H9 (cell line): ENCODE measurements around the gene UNC5A. TPM values are rescaled to one million over a fixed set of nuclear protein-coding genes. Genes with fewer than 3 reads are reported as not detected.

Experiments used
- DNase-seq: peaks from one replicate; pipeline ENCODE4 v3.0.0-alpha.2; 2017
- H2AFZ ChIP-seq: one replicate; pipeline ENCODE4 v1.6.1; 2013; ENCODE audit warnings: mild to moderate bottlenecking, low read length, control low read depth, moderate library complexity
- H2AK5ac ChIP-seq: 2 replicates; pipeline ENCODE4 v1.6.1; 2013; ENCODE audit warnings: low read length, control low read depth, mixed read lengths; ENCODE audit not compliant: insufficient read length
- H2BK120ac ChIP-seq: one replicate; pipeline ENCODE4 v1.6.1; 2013; ENCODE audit warnings: low read depth, mild to moderate bottlenecking, low read length, control low read depth, inconsistent platforms; ENCODE audit not compliant: poor library complexity, severe bottlenecking
- H2BK12ac ChIP-seq: 2 replicates; pipeline ENCODE4 v1.6.1; 2013; ENCODE audit warnings: low read length, control low read depth, mixed read lengths, low read depth; ENCODE audit not compliant: insufficient read length
- H2BK15ac ChIP-seq: 2 replicates; pipeline ENCODE4 v1.6.1; 2013; ENCODE audit warnings: low read depth, low read length, control low read depth
- H2BK20ac ChIP-seq: one replicate; pipeline ENCODE4 v1.6.1; 2013; ENCODE audit warnings: low read depth, mild to moderate bottlenecking, low read length, control low read depth, inconsistent platforms; ENCODE audit not compliant: poor library complexity, severe bottlenecking
- H2BK5ac ChIP-seq: 2 replicates; pipeline ENCODE4 v1.6.1; 2013; ENCODE audit warnings: low read length, control low read depth, mixed read lengths; ENCODE audit not compliant: insufficient read length
- H3K14ac ChIP-seq: 2 replicates; pipeline ENCODE4 v1.6.1; 2013; ENCODE audit warnings: low read length, control low read depth; ENCODE audit not compliant: insufficient read depth
- H3K18ac ChIP-seq: 2 replicates; pipeline ENCODE4 v1.6.1; 2013; ENCODE audit warnings: low read depth, mild to moderate bottlenecking, mixed read lengths, low read length, control low read depth; ENCODE audit not compliant: insufficient read length
- H3K23ac ChIP-seq: 2 replicates; pipeline ENCODE4 v1.6.1; 2013; ENCODE audit warnings: low read length, control low read depth, mixed read lengths, low read depth; ENCODE audit not compliant: insufficient read length
- H3K23me2 ChIP-seq: 2 replicates; pipeline ENCODE4 v1.6.1; 2013; ENCODE audit warnings: low read depth, mild to moderate bottlenecking, mixed read lengths, low read length, control low read depth; ENCODE audit not compliant: insufficient read length, poor library complexity, severe bottlenecking
- H3K27ac ChIP-seq: 2 replicates; pipeline ENCODE4 v1.5.1; 2013; ENCODE audit warnings: low read length, control low read depth, mixed read lengths, low read depth; ENCODE audit not compliant: insufficient read length
- H3K27me3 ChIP-seq: 2 replicates; pipeline ENCODE4 v1.6.1; 2013; ENCODE audit warnings: low read length, control low read depth, inconsistent platforms; ENCODE audit not compliant: insufficient read depth
- H3K4ac ChIP-seq: 2 replicates; pipeline ENCODE4 v1.6.1; 2013; ENCODE audit warnings: low read depth, mild to moderate bottlenecking, control low read depth, inconsistent platforms, low read length, moderate library complexity
- H3K4me1 ChIP-seq: 2 replicates; pipeline ENCODE4 v1.6.1; 2013; ENCODE audit warnings: low read length, control low read depth, inconsistent platforms; ENCODE audit not compliant: insufficient read depth
- H3K4me2 ChIP-seq: 2 replicates; pipeline ENCODE4 v1.6.1; 2013; ENCODE audit warnings: low read length, control low read depth, mixed read lengths; ENCODE audit not compliant: insufficient read length, insufficient read depth
- H3K56ac ChIP-seq: 2 replicates; pipeline ENCODE4 v1.6.1; 2013; ENCODE audit warnings: low read depth, mild to moderate bottlenecking, mixed read lengths, low read length, control low read depth; ENCODE audit not compliant: insufficient read length
- H3K79me1 ChIP-seq: 2 replicates; pipeline ENCODE4 v1.6.1; 2013; ENCODE audit warnings: low read depth, mild to moderate bottlenecking, moderate library complexity, low read length, control low read depth, inconsistent platforms; ENCODE audit not compliant: insufficient read depth, poor library complexity, severe bottlenecking
- H3K79me2 ChIP-seq: 2 replicates; pipeline ENCODE4 v1.6.1; 2013; ENCODE audit warnings: low read length, control low read depth, inconsistent platforms; ENCODE audit not compliant: insufficient read depth
- H3K9ac ChIP-seq: 2 replicates; pipeline ENCODE4 v1.6.1; 2013; ENCODE audit warnings: low read length, control low read depth, mixed read lengths; ENCODE audit not compliant: insufficient read length; ENCODE audit errors: extremely low read depth
- H3K9me3 ChIP-seq: one replicate; pipeline ENCODE4 v1.6.1; 2013; ENCODE audit warnings: low read depth, low read length, inconsistent platforms; ENCODE audit not compliant: control insufficient read depth
- H3T11ph ChIP-seq: one replicate; pipeline ENCODE4 v1.6.1; 2013; ENCODE audit warnings: mild to moderate bottlenecking, low read length, control low read depth, inconsistent platforms
- H4K20me1 ChIP-seq: one replicate; pipeline ENCODE4 v1.6.1; 2013; ENCODE audit not compliant: control insufficient read depth, insufficient read length, insufficient read depth
- H4K5ac ChIP-seq: 2 replicates; pipeline ENCODE4 v1.6.1; 2013; ENCODE audit warnings: low read depth, mild to moderate bottlenecking, mixed read lengths, low read length, control low read depth; ENCODE audit not compliant: insufficient read length
- H4K8ac ChIP-seq: replicated peaks from 2 replicates; pipeline ENCODE4 v1.6.1; 2013; ENCODE audit warnings: low read length, control low read depth, mixed read lengths, low read depth; ENCODE audit not compliant: insufficient read length
- H4K91ac ChIP-seq: 2 replicates; pipeline ENCODE4 v1.6.1; 2013; ENCODE audit warnings: low read depth, mild to moderate bottlenecking, moderate library complexity, mixed read lengths, low read length, control low read depth; ENCODE audit not compliant: insufficient read length
- H3K27ac Mint-ChIP-seq, 3 experiments: 2 replicates in 2 of 3; 3 replicates in 1 of 3; pipeline ENCODE4 v1.8.0; 2020 to 2021; ENCODE audit warnings: mixed read lengths in 3 of 3, mild to moderate bottlenecking in 1 of 3, moderate library complexity in 1 of 3
- H3K27me3 Mint-ChIP-seq: 2 replicates; pipeline ENCODE4 v1.8.0; 2021; ENCODE audit warnings: low read depth, mild to moderate bottlenecking, moderate library complexity, mixed read lengths
- H3K36me3 Mint-ChIP-seq, 3 experiments: 2 replicates in 2 of 3; 3 replicates in 1 of 3; pipeline ENCODE4 v1.8.0; 2020 to 2021; ENCODE audit warnings: low read depth in 3 of 3, mixed read lengths in 3 of 3; ENCODE audit not compliant: insufficient read depth in 1 of 3
- H3K4me1 Mint-ChIP-seq, 2 experiments: 2 replicates each; pipeline ENCODE4 v1.8.0; 2020; ENCODE audit warnings: mixed read lengths in 2 of 2
- H3K4me3 Mint-ChIP-seq, 2 experiments: 2 replicates in 1 of 2; 3 replicates in 1 of 2; pipeline ENCODE4 v1.8.0; 2020 to 2021; ENCODE audit warnings: mild to moderate bottlenecking in 2 of 2, mixed read lengths in 2 of 2, moderate library complexity in 1 of 2
- H3K9me3 Mint-ChIP-seq, 2 experiments: 2 replicates in 1 of 2; 3 replicates in 1 of 2; pipeline ENCODE4 v1.8.0; 2020; ENCODE audit warnings: mild to moderate bottlenecking in 2 of 2, mixed read lengths in 2 of 2, moderate library complexity in 1 of 2
- WGBS: extraction: QIAGEN DNeasy Blood & Tissue Kit; methylation state at CpG from one replicate; pipeline ENCODE4 v1.1.7; 2013; ENCODE audit warnings: missing lambda C conversion rate, low lambda C conversion rate, mixed read lengths; ENCODE audit not compliant: insufficient read length; ENCODE audit errors: extremely low coverage; 5-methylcytosine and 5-hydroxymethylcytosine counted together
- total RNA-seq: library from RNA; stranded (reverse); gene quantifications from 2 replicates; pipeline ENCODE4 v1.2.1, GENCODE V29; 2021
- TF ChIP-seq, protein P1 (sequence below): fragments of 200-600 bp; sonication (generic); conservative IDR thresholded peaks from 3 replicates; pipeline ENCODE4 v1.8.0; 2021; ENCODE audit warnings: antibody characterized with exemption, mild to moderate bottlenecking

Gene UNC5A
- total RNA-seq, 1 experiment from 2014 or later: 4.4 TPM

- Histone ChIP-seq H2AK5ac (no peak overlapping the region), H2BK120ac (no peak overlapping the region), H2BK12ac (no peak overlapping the region), H2AFZ (no peak overlapping the region), H3K27me3 (no peaks in the 10 kb centered on the region), H3K79me1 (no peaks in the 10 kb centered on the region), H3K9ac (no peak overlapping the region), H3K14ac (no peak overlapping the region), H3K4me2 (no peak overlapping the region), H3K4ac (no peak overlapping the region), H4K8ac (no peak overlapping the region), H2BK5ac (no peak overlapping the region), H2BK15ac (no peak overlapping the region), H3K9me3 (no peaks in the 10 kb centered on the region), H3K27ac (no peak overlapping the region), H3K79me2 (no peaks in the 10 kb centered on the region), H3K23me2 (no peaks in the 10 kb centered on the region), H3T11ph (no peak overlapping the region), H2BK20ac (no peak overlapping the region), H4K91ac (no peak overlapping the region), H3K4me1 (no peaks in the 10 kb centered on the region), H4K20me1 (no peaks in the 10 kb centered on the region), H4K5ac (no peak overlapping the region), H3K56ac (no peak overlapping the region), H3K23ac (no peak overlapping the region), H3K18ac (no peak overlapping the region)
- peaks cover 10% of the 10 kb centered on the region for H3K27me3 Mint-ChIP-seq
- H3K36me3 Mint-ChIP-seq: no peaks in the 10 kb centered on the region; a peak in 1 of 7 replicates
- H3K9me3 Mint-ChIP-seq: no peaks in the 10 kb centered on the region
- TF ChIP-seq, protein P1, sequence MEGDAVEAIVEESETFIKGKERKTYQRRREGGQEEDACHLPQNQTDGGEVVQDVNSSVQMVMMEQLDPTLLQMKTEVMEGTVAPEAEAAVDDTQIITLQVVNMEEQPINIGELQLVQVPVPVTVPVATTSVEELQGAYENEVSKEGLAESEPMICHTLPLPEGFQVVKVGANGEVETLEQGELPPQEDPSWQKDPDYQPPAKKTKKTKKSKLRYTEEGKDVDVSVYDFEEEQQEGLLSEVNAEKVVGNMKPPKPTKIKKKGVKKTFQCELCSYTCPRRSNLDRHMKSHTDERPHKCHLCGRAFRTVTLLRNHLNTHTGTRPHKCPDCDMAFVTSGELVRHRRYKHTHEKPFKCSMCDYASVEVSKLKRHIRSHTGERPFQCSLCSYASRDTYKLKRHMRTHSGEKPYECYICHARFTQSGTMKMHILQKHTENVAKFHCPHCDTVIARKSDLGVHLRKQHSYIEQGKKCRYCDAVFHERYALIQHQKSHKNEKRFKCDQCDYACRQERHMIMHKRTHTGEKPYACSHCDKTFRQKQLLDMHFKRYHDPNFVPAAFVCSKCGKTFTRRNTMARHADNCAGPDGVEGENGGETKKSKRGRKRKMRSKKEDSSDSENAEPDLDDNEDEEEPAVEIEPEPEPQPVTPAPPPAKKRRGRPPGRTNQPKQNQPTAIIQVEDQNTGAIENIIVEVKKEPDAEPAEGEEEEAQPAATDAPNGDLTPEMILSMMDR: no peak
- peak; percentile 23 for DNase-seq
- no CpG with 5 or more reads among the region's 9 CpGs for WGBS
- H3K27ac Mint-ChIP-seq: peak overlapping the region in 1 of 3 experiments; percentile 1; a peak in 1 of 7 replicates
- H3K4me1 Mint-ChIP-seq: no peaks in the 10 kb centered on the region
- no peak overlapping the region for H3K4me3 Mint-ChIP-seq
Measured at GRCh38 chr5:176891331-176891958, 81.1 kb downstream of the UNC5A start.
